Kidney epithelial cell (primary cell): ENCODE results near the gene SLC39A6. TPM values are rescaled to one million over a fixed set of nuclear protein-coding genes. Genes with fewer than 3 reads are reported as not detected.

Experiments used
- DNase-seq: peaks from one replicate; pipeline ENCODE4 v3.0.0-alpha.2; 2010; ENCODE audit warnings: low read depth
- H3K27me3 ChIP-seq: 2 replicates; pipeline ENCODE4 v1.6.0; 2011; ENCODE audit warnings: low read length; ENCODE audit not compliant: control insufficient read depth, insufficient read depth
- H3K36me3 ChIP-seq: 2 replicates; pipeline ENCODE4 v1.5.1; 2011; ENCODE audit warnings: low read length; ENCODE audit not compliant: control insufficient read depth, insufficient read depth
- H3K4me3 ChIP-seq: 2 replicates; pipeline ENCODE4 v1.5.1; 2011; ENCODE audit warnings: low read depth, mild to moderate bottlenecking, control low read depth, low read length
- total RNA-seq: library from RNA; depleted of rRNA; stranded (reverse); fragments of >200 nt; gene quantifications from 2 replicates; pipeline ENCODE4 v1.2.3, GENCODE V29; 2015
- TF ChIP-seq, protein P1 (sequence below): IDR thresholded peaks from 2 replicates; pipeline ENCODE4 v1.5.1; 2011; ENCODE audit warnings: mild to moderate bottlenecking, moderate library complexity, low read length, control low read depth, inconsistent platforms; ENCODE audit not compliant: insufficient read depth, poor library complexity, severe bottlenecking

Gene SLC39A6
- total RNA-seq, 1 donor from 2014 or later = 94.1 TPM

DNA sequence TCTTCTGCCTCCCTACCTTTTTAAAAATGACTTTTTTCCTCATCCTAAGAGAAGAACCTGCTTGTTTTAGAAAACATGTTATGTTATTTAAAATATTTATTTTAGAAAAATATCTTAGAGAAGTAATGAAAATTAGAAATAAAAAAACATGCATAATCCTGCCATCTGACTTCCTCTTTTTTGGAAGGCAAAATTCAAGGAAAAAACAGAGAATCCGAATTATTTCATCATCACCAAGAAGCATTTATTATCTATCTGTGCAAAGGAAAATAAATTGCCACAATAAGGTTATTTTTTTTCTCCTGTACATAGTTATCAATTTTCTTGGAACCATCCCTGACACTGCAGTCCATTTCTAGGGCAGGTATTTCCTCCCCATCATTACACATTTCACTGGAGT is 14.4 kb downstream of the SLC39A6 start:
- no peaks in the 10 kb centered on the region for H3K27me3 ChIP-seq
- no peak overlapping the region for H3K4me3 ChIP-seq
- DNase-seq = no peak
- TF ChIP-seq, protein P1, sequence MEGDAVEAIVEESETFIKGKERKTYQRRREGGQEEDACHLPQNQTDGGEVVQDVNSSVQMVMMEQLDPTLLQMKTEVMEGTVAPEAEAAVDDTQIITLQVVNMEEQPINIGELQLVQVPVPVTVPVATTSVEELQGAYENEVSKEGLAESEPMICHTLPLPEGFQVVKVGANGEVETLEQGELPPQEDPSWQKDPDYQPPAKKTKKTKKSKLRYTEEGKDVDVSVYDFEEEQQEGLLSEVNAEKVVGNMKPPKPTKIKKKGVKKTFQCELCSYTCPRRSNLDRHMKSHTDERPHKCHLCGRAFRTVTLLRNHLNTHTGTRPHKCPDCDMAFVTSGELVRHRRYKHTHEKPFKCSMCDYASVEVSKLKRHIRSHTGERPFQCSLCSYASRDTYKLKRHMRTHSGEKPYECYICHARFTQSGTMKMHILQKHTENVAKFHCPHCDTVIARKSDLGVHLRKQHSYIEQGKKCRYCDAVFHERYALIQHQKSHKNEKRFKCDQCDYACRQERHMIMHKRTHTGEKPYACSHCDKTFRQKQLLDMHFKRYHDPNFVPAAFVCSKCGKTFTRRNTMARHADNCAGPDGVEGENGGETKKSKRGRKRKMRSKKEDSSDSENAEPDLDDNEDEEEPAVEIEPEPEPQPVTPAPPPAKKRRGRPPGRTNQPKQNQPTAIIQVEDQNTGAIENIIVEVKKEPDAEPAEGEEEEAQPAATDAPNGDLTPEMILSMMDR = no peak
- no peaks in the 10 kb centered on the region for H3K36me3 ChIP-seq

DNA sequence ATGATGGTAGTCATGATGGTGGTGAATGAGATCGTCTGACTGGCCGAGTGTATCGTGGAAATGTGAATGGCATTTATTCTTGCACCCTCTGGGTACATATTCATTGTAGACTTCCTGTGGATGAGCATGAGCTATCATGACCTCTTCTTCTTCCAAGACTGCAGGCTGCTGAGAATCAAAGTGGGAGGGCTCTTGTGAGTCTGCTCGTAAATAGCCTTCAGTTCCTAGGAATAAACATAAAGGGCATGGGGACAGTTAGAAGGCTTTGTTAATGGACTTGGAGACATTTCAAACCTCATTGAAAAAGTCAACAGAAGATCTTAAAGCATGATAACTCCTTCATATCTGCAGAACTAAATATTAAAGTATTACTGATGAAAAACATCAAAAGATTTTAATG is 14.9 kb downstream of the SLC39A6 start:
- no peaks in the 10 kb centered on the region for H3K36me3 ChIP-seq
- TF ChIP-seq, protein P1 = no peak
- no peak overlapping the region for H3K4me3 ChIP-seq
- no peak for DNase-seq
- H3K27me3 ChIP-seq = no peaks in the 10 kb centered on the region

DNA sequence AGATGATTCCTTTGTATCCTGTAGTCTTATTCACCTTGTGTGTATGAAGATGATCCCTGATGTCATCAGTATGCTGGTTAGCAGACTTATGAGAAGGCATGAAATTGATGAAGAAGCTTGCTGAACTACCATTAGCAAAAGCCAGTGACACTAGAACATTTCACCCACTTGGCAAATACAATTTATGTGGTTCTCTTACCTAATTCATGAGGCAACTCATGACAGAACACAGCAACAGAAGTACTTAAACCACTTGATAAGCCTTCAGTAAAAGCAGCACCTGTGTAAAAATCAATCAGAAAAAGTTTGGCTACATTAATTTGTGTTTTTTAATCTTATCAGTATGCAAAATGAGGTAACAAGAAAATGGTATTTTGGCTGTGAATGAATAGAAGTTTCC is 16.8 kb downstream of the SLC39A6 start:
- TF ChIP-seq, protein P1 = no peak
- Histone ChIP-seq H3K4me3 (no peak overlapping the region), H3K36me3 (no peaks in the 10 kb centered on the region), H3K27me3 (no peaks in the 10 kb centered on the region)
- no peak for DNase-seq

DNA sequence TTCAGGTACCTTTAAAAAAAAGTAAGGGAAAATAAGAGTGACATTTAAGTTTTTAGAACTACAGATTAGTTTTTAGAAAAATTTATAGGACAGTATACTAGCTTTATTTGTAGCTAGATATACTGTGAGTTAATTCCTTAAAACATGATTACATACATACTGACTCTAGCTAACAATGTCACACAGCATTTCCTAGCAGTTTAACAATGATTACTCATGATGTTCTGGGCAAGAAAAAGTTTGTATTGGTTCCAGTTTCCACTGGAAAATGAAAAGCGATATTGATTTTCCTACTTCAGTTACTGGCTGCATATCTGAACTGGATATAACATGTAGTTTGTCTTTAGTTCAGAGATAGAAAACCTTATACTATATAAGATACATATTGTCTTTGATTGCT is 19.4 kb downstream of the SLC39A6 start:
- no peak for DNase-seq
- no peak overlapping the region for H3K4me3 ChIP-seq
- no peaks in the 10 kb centered on the region for H3K36me3 ChIP-seq
- TF ChIP-seq, protein P1 = no peak
- no peaks in the 10 kb centered on the region for H3K27me3 ChIP-seq

DNA sequence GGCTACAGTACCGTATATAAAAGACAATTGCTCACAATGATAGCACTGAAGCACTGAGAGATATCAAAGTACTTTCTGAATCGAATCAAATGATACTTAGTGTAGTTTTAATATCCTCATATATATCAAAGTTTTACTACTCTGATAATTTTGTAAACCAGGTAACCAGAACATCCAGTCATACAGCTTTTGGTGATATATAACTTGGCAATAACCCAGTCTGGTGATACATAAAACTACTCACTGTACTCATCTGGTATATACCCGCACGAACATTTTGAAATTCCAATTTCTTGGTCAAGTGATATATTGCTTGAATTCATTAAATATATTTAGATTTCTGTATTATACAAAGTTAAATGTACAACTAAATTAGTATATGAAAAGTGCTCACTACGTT is 20.5 kb downstream of the SLC39A6 start:
- Histone ChIP-seq H3K27me3 (no peaks in the 10 kb centered on the region), H3K4me3 (no peak overlapping the region), H3K36me3 (no peaks in the 10 kb centered on the region)
- TF ChIP-seq, protein P1 = no peak
- DNase-seq = no peak

DNA sequence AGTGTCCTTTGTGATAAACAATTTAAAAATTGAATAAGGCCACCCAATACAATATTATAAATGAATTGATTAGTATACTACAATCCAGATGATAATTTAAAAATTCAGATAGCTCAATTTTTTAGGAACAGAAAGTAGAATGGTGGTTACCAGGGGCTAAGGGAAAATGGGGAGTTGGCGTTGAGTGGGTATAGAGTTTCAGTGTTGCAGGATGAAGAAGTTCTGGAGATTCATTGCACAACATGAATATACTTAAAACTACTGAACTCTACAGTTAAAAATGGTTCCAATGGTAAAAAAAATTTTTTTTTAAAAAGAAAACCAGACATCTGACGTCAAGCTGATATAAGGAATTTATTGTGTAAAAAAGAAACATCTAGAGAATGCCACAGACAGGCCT is 20.9 kb downstream of the SLC39A6 start:
- Histone ChIP-seq H3K27me3 (no peaks in the 10 kb centered on the region), H3K4me3 (no peak overlapping the region), H3K36me3 (no peaks in the 10 kb centered on the region)
- TF ChIP-seq, protein P1 = no peak
- no peak for DNase-seq
